ENCODE results near the gene LRFN3. TPM values are rescaled to one million over a fixed set of nuclear protein-coding genes. Genes with fewer than 3 reads are reported as not detected.

The LRFN3 gene
- total and polyA plus RNA-seq, 2 of the 13 experiments (the other 11 are each of a cell fraction or from before 2014, with no cell fraction given), result 0.74 to 1.6 TPM

GRCh38 chr19:35975608-35976214, 39.5 kb downstream of the LRFN3 start (continued):
- TF ChIP-seq FOSL1 (CRISPR knock-in tag; IDR thresholded peaks at IDR 0.05; ENCODE audit: borderline replicate concordance), result no peak
- 0 out of 2 replicates have a peak, but pooled peaks have one; percentile 13 for TF ChIP-seq GATAD2A (CRISPR knock-in tag; IDR thresholded peaks at IDR 0.05)
- TF ChIP-seq HOXA5 (CRISPR knock-in tag; IDR thresholded peaks at IDR 0.05), result no peak
- peak; percentile 27; the same call in 1 of the 2 replicates for TF ChIP-seq HOXA9 (CRISPR knock-in tag; IDR thresholded peaks at IDR 0.05; ENCODE audit: borderline replicate concordance)
- TF ChIP-seq ATF3 (CRISPR knock-in tag; IDR thresholded peaks at IDR 0.05), result peak; percentile 29; the same call in 1 of the 2 replicates
- no peak for TF ChIP-seq NCOA5 (CRISPR knock-in tag; IDR thresholded peaks at IDR 0.05)
- no peak for TF ChIP-seq GMEB1 (CRISPR knock-in tag; IDR thresholded peaks at IDR 0.05; ENCODE audit: borderline replicate concordance)
- TF ChIP-seq ZNF747 (CRISPR knock-in tag; IDR thresholded peaks at IDR 0.05; ENCODE audit: borderline replicate concordance), result 0 out of 2 replicates have a peak, but pooled peaks have one; percentile 39
- no peak for TF ChIP-seq ADNP (CRISPR knock-in tag; IDR thresholded peaks at IDR 0.05)
- 0 out of 2 replicates have a peak, but pooled peaks have one; percentile 26 for TF ChIP-seq ZNF580 (CRISPR knock-in tag; IDR thresholded peaks at IDR 0.05; ENCODE audit: borderline replicate concordance, low read depth)
- no peak for TF ChIP-seq ZNF3 (CRISPR knock-in tag; IDR thresholded peaks at IDR 0.05)
- no peak for TF ChIP-seq POLR2AphosphoS2 (IDR thresholded peaks at IDR 0.05; ENCODE audit: low read depth, low read length)
- TF ChIP-seq NPAS2 (CRISPR knock-in tag; IDR thresholded peaks at IDR 0.05; ENCODE audit: borderline replicate concordance), result no peak
- 0 out of 2 replicates have a peak, but pooled peaks have one; percentile 26 for TF ChIP-seq THRA (CRISPR knock-in tag; IDR thresholded peaks at IDR 0.05; ENCODE audit: borderline replicate concordance)
- peak; percentile 53 for TF ChIP-seq SALL1 (CRISPR knock-in tag; IDR thresholded peaks at IDR 0.05)
- TF ChIP-seq ZNF557 (CRISPR knock-in tag; IDR thresholded peaks at IDR 0.05), result no peak
- peak; percentile 98 for TF ChIP-seq EHMT2 (IDR thresholded peaks at IDR 0.05; ENCODE audit: borderline replicate concordance, low read depth, low read length)
- peak; percentile 35; the same call in 1 of the 2 replicates for TF ChIP-seq NCOA2 (CRISPR knock-in tag; IDR thresholded peaks at IDR 0.05)
- no peak for TF ChIP-seq TSC22D2 (CRISPR knock-in tag; IDR thresholded peaks at IDR 0.05; ENCODE audit: borderline replicate concordance)
- peak; percentile 91; the same call in 1 of the 2 replicates for TF ChIP-seq WIZ (CRISPR knock-in tag; IDR thresholded peaks at IDR 0.05)

Data from HepG2 (cell line).